GM03348 (cell line): ENCODE results near the gene KLHL29.

Source experiments
- DNase-seq: peaks from one replicate; pipeline ENCODE4 v3.0.0; 2012; ENCODE audit warnings: low spot score

KLHL29 gene

GRCh38 chr2:23476786-23477185, 91.8 kb downstream of the KLHL29 start:
- no peak for DNase-seq

- no peak for DNase-seq
Measured at GRCh38 chr2:23477392-23477791, 92.4 kb downstream of the KLHL29 start.

- DNase-seq, result no peak
Measured at GRCh38 chr2:23478087-23478932, 93.3 kb downstream of the KLHL29 start.

GRCh38 chr2:23478933-23479683, 94.1 kb downstream of the KLHL29 start:
- DNase-seq, result no peak

GRCh38 chr2:23480957-23481797, 96.2 kb downstream of the KLHL29 start:
- peak; percentile 85 for DNase-seq

- no peak for DNase-seq
Measured at GRCh38 chr2:23482188-23482587, 97.2 kb downstream of the KLHL29 start.

- no peak for DNase-seq
Measured at GRCh38 chr2:23482607-23483006, 97.6 kb downstream of the KLHL29 start.

GRCh38 chr2:23483791-23484190, 98.8 kb downstream of the KLHL29 start:
- no peak for DNase-seq

GRCh38 chr2:23484275-23484674, 99.3 kb downstream of the KLHL29 start:
- DNase-seq, result no peak

- no peak for DNase-seq
Measured at GRCh38 chr2:23484767-23485166, 99.8 kb downstream of the KLHL29 start.

- DNase-seq, result no peak
Measured at GRCh38 chr2:23485261-23485660, 100.3 kb downstream of the KLHL29 start.

GRCh38 chr2:23485841-23486683, 101.1 kb downstream of the KLHL29 start:
- DNase-seq, result no peak

GRCh38 chr2:23486684-23487075, 101.7 kb downstream of the KLHL29 start:
- DNase-seq, result no peak

- peak; percentile 46 for DNase-seq
Measured at GRCh38 chr2:23487735-23488492, 102.9 kb downstream of the KLHL29 start.

- DNase-seq, result no peak
Measured at GRCh38 chr2:23488584-23488983, 103.6 kb downstream of the KLHL29 start.

GRCh38 chr2:23489471-23490322, 104.7 kb downstream of the KLHL29 start:
- DNase-seq, result no peak

GRCh38 chr2:23491591-23492336, 106.8 kb downstream of the KLHL29 start:
- no peak for DNase-seq

GRCh38 chr2:23492337-23492675, 107.3 kb downstream of the KLHL29 start:
- no peak for DNase-seq

GRCh38 chr2:23492921-23493320, 107.9 kb downstream of the KLHL29 start:
- DNase-seq, result no peak
